T-helper 9 cell (primary cell): ENCODE data around the gene FBXW7.

Source experiments
- DNase-seq: peaks from one replicate; pipeline ENCODE4 v3.0.0-alpha.2; 2020

Gene FBXW7

DNA sequence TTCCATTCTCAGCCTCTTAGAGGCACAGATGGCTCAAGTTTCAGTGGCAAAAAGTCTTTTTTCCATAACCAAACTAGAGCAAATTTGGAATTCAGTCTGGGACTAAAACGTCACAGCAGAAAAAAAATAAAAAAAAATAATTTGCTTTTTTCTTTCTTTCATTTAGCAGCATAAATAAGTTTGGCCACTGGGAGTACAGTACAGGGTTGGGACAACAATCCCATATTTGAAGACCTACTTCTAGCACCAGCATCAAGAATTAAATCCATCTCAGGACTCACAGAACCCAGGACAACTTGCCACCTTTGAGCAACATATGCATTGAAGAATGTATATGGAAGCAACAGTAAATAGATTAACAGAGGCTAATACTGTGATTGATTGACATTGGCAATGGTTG lies 214.0 kb downstream of the FBXW7 start:
- no peak for DNase-seq

DNA sequence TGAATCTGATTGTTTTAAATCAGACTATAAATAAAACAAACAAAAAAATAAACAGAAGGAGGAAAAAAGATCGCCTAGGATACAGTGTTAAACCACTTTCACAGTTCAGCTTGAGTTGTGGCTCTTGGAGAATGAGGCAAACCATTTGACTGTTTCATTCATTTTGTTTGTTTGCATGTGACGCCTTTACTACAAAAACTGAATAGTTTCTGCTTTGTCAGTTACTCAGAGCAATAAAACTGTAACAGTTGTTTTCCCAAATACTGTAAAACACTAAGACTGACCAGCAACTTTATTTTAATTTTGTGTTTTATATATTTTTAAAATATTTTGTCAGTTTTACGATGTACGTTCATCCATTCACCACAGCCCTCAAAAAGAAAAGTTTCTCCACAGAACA lies 214.5 kb downstream of the FBXW7 start:
- no peak for DNase-seq

DNA sequence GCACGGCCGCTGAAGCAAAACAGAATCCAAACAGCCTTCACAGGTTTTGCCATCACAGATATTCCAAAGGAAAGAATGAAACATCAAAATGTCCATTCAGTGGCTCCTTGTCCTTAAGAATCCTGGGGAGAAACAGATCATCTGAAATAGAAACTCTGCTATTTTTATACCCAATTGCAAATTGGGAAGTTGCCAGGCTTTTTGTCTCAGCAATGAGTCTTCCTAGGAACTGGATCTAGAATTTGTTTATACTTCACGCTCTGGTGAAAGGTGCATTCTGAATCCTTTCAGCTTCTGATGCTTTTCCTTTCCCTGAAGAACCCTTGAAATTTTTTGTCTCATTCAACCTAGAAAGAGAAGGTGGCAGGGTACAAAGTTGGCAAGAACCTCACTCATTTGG lies 218.9 kb downstream of the FBXW7 start:
- DNase-seq, result no peak

DNA sequence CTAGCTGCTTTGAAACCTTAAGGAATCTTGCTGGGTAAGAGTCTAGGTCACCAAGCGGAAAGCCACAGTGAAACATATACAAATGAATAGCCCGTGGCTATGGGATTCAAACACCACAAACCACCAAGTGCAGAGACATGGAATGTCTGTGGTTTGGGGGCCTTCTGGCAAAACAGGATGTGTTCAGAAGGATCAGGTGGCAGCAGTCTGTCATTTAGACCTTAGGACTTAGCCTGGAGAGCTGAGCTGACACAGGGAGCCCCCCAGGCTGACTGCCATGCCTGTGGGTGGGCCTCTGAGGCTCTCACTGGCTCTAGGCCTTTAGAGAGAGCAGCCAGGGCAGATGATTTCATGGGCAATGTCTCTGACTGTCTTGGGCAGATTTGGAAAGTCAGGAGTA lies 225.6 kb downstream of the FBXW7 start:
- no peak for DNase-seq

DNA sequence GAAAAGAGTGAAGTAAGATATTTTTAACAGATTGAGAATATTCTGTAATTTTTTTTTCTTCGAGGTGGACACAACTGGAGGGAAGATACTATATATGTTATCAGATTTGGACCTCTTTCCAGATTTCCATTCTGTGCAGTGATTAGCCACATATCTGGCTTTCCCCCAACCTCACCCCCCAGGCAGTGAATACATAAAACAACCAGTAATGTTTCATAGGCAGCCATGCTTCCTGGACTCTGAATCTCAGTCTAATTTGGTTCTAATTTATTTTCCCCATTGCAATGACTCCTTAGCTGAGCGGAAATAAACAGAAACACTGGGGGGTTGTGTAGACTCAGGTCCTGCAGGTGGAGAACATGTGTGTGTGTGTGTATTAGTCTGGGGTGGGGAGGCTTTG lies 226.5 kb downstream of the FBXW7 start:
- DNase-seq, result no peak

DNA sequence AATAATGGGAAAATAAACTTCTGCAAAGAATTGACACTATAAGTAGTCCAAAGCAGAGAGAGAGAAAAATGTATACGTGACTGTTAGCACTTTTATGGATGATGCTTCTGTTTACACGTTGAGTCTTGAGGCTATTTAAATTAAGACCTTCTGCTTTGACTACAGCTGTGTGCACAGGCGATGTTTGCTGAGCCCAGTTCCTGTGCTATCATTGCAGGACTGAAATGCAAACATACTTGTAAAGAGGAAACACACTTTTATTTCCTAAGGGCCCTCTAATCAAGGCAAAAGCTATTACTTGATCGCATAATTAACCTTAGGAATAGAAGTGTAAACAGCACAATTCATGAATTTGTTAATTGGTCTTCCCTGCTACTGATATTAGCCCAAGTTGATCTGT lies 226.9 kb downstream of the FBXW7 start:
- DNase-seq, result no peak

DNA sequence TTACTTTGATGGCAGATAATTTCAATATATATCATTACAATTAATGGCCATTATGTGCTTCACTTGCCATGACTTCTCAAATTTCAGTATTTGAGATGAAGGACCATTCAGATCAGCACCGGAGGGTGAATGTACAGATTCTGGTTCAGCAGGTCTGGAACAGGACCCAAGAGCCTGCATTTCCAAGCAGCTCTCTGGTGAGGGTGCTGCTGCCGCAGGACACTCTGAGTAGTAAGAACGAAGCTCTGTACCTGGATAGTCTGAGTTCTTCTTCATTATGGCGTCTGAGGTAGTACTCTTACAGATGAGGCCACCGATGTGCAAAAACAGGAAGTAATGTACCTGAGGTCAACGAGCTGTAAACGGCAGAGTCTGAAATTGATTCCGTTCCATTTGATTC lies 228.2 kb downstream of the FBXW7 start:
- DNase-seq, result no peak

DNA sequence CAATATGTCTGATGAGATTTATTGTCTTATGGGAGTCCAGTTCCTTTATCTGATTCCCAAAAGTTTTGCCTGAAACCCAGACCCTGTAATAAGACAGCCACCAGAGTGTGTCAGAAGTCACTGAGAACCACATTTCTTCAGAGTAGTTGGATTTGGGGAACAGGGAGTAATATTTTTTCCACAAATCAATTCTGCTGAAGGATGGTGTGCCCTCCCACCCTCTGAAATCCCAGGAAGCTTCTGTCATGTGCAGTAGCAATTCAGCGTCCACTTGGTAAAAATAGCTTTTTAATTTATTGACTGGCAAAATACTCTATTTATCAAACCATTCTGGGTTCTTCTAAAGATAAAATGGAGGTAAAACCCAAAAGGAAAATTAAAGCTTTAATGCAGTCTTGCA lies 229.4 kb downstream of the FBXW7 start:
- no peak for DNase-seq

DNA sequence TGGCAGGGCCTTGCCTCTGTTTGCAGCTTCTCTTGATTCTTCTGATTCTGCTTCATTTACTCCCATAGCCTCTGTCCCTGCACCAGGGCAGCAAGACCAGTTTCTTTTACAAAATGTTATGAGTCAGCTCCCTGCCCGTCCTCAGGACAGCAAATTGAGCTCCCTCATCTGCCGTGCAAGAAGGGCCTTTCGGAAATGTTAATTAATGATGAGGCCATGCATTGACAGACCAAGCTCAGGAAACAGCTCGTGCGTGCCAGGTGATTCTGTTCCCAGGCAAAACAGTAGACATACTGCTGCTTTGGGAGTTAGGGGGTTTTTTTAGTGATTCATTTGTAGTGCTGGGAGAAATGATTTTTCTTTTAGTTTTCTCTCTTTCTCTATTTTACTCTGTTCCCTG lies 231.7 kb downstream of the FBXW7 start:
- no peak for DNase-seq

DNA sequence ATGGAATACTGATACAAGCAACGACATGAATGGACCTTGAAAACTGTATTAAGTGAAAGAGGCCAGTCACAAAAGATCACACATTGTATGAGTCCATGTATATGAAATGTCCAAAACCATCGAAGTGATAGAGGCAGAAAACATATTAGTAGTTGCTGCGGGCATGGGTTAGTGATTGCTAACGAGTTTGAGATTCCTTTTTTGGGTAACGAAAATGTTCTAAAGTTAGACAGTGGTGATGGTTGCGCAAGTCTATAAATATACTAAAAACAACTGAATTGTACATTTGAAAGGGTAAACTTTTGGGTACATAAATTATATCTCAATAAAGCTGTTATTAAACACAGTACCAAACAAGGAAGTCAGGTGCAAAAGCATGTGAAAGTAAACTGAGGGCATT lies 234.5 kb downstream of the FBXW7 start:
- no peak for DNase-seq

DNA sequence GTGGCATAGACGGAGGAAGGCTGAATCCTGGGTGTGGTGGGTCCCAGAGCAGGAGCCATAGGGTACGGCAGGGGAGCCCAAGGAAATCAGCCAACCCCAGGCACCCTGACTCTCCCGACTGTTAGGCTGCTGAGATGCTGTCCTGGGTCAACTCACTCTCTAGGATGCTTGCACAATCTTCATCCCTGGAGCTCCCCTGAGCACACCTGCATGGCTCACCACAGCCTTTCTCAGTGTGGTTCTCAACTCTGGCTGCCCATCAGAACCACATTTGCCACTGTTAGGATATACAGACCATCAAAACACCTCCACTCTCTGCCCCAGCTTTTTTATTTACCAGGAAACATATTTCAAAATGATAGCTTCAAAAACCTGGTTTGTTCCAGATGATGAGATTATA lies 236.3 kb downstream of the FBXW7 start:
- DNase-seq, result no peak

DNA sequence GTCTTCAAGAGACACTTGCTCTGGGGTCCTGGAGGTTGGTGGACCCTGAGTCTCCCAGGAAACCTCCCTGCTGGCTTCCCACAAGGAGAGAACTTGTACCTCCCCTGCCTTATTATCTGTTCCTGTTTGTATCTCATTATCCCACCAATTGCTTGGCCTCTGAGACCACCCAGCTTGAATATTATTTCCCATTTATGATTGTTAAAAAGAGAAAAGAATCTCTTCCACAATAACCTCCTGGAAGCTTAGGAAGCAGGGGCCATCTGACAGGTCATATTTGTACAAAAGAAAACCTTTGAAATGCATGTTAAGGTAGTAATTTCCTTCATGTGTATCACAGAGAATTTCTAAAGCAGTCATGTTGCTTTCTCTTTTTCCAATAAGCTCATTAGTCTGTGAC lies 239.5 kb downstream of the FBXW7 start:
- no peak for DNase-seq

DNA sequence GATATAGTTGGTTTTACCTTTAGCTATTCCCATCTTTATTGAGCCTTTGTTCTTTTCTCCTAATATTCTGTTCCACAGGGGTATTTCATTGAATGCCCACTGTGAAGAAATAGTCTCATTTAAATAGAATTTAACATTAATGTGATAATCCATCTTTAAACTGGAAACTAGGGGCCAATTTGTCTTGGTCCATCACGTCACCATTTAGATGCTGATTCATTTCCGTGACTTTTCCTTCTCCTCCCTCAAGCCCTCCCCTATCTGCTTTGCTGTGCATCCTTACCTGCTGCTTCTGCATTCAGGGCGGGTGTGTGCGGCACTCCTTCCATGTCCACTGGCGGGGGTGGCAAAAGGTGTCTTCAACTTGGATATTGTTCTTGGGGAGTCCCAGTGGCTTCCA lies 241.1 kb downstream of the FBXW7 start:
- DNase-seq, result no peak

DNA sequence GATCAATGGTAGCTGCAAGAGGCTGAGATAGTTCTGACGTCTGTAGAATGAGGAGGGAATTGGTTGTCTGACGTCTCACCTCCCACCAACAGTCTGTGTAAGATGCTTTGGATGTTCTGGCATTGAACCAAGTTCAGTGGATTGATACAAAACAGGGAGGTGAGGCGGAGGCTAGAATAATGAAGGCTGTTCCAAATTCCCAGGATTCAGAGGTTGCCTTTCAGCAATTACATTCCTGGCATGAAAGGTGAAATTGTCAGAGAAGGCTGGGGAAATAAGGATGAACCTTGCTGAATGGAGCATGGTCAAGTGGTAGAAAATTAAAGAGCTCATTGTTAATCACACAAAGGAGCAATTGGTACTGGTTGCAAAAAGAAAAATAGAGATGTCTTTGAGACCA lies 241.6 kb downstream of the FBXW7 start:
- no peak for DNase-seq

DNA sequence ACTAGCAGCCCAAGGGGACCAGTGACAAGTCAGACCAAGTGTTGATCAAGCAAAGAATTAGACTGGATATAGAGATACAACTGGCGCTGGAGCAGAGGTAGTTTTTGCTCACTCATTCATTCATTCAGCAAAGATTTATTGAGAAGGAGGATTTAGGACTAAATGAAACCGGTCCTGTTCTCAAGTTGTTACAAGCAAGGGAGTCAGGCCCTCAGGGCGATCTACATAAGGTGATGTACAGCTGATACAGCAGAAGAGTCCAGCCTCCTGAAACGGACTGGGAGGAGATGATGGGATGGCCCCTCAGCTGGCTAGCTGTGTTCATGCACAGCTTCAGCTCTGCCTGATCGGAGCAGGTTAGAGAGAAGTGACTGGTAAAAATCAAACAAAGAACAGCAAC lies 242.4 kb downstream of the FBXW7 start:
- DNase-seq, result no peak

DNA sequence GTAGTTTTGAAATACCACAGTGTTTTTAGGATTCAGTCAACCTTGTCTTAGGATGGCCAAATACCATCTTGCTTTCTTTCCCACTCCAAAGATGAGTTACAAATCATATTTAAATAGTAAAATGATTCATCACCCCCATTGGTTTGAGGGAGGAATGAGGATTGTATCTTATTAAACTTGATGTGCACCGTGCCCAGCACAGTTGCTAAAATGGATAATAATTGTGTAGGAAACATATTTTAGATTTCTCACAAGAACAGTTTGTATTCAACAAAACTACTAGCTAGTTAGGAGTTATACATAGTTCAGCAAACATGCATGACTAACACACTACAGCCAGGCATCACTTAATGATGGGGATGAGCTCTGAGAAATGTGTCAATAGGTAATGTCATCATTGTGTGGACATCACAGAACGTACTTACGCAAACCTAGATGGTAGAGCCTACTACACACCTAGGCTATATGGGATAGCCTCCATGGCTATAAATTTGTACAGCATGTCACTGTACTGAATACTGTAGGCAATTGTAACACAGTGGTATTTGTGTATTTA lies 245.4 kb downstream of the FBXW7 start:
- DNase-seq, result no peak

DNA sequence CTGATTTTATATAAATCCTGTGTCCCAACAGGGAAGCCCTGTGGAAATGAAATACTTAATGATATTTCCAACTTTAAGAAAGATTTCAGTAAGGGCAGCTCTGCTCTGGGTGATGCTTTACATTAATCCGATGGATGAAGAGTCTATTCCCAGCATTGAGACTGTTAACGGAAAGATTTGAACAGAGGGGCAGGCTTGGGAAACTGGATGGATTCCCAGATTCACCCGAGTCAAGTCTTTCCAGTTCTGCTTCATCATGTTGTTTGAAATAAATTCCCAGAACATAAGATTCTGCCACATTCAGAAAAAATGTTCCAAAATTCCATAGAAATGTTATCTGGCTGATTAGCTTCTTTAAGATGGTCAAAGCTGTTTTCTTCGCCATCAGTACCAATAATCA lies 246.0 kb downstream of the FBXW7 start:
- no peak for DNase-seq

DNA sequence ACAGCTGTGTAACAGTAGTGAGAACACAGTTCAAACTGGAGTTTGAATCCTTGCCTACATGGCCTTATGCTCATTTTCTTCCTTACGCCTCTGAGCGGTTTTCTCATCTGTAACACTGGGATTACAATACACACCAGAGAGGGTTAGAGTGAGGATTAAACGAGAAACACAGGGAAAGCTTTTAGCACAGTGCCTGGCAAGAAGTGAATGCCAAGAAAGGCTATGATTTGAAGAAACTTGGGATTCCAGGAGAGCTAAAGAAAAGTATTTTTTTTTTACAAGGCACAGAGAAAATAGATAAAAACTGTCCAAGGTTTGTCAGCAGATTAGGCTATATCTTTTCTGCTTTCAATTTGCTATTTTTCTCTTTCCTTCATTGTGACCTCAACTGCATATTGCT lies 246.4 kb downstream of the FBXW7 start:
- no peak for DNase-seq

DNA sequence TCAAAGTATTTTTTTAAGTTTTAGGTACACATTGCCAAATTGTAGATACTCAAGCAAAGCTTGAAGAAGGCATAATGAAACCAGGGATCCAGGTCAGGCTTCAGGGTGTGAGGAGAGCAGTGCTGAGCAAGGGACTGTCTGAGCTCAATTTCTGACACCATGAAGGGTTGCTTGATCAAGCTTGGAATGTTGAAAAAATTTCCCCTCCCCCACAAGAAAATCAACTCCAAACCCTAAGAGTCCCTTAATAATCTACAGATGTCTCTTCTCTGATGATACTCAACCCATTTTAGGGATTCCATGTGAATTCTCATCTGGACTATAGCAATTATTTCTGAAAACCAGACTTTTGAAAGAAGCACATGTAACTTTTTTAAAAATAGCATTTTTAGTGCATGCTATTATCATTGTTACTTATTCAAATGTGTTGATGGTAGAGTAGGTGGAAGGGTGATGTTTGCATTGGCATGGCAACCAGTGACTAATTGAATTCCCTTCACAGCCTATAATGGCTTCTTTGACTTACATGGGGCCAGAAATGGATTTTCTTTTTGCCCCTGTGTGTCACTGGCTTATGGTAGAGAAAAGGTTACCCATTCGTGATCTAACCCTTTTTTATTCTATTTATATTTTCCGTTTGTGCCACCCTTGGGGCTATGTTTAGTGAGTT lies 252.0 kb downstream of the FBXW7 start:
- no peak for DNase-seq

DNA sequence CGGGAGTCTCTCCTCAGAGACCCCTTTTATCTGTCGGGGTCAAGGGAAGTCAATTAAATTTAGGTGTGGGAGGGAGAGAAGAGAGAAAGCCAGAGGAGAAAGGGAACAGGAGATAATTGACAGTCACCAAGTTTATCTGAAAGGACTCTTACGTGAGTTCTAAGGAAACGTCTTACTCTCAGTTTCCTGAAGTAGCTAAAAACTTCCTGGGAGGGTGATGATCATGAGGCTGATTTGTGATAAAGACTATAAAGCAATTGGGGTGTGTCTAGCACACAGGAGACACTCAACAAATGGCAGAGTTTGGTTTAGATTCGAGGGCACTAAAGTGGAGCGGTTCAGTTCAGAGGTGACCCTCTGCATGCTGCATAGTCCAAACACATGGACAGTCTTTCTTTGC lies 254.1 kb downstream of the FBXW7 start:
- no peak for DNase-seq

DNA sequence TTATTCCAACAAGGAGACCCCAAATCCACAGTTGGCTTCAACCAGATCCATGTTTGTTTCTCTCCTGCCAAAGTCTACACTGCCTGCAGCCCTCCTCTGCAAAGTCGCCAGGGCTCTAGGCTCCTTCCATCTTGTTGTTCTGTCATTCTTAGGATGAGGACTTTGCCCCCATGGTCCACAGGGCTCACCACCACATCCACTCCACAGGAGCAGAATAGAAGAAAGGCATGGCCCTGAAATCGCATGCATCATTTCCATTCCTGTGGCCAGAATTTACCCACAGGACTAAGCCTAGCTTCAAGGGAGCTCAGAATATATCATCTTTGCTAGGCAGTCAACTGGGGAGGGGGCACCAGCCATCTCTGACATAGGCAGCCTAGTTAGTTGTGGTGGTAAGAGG lies 254.7 kb downstream of the FBXW7 start:
- no peak for DNase-seq

DNA sequence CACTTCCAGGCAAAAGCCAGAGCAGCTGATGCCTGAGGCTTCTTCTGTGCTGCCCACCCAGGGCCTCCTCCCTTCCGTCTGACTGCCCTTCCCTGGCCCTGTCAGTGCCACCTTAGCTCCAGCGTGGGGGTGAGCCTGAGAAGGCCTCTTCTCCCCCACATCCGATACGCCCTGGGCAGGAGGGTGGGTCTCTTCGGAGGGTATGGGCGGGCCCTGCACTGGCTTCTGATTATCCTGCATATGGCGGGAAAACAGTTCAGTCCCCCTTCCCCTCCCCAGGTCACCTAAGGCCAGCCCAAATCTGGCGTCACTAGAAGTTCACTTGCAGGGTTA lies 256.7 kb downstream of the FBXW7 start:
- DNase-seq, result no peak

DNA sequence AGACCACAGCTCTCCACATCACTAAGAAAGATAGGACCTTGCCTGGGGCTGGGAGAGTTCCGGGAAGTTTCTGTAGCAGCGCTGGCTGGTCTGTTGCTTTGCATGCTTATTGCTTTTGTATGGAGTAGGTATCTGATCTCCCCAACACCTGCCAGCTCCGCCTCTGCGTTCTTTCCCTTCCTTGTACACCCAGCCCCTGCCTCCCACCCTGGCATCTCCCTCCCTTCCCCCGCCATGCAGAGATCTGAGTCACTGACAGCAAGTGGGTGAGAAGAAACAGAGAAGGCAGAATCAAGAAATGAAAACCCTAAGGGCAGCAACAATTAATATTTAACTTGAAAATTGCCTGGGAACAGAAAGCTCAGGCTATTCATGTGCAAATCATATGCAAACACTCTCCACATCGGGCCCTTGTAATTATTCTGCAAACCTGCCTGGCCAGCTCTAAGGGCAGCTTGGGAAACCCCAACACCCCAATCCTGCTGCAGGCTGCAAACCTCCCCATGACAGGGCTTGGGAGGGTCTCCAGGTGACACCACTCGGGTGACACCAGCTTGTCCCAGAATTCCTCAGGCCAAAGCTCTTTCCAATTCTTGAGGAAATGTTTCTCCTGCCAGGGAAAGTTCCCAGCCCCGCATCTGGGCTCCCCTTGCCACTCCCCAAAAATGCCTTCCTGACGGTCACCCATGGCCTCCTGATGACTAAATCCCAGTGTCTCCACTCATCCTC lies 257.2 kb downstream of the FBXW7 start:
- DNase-seq, result no peak

DNA sequence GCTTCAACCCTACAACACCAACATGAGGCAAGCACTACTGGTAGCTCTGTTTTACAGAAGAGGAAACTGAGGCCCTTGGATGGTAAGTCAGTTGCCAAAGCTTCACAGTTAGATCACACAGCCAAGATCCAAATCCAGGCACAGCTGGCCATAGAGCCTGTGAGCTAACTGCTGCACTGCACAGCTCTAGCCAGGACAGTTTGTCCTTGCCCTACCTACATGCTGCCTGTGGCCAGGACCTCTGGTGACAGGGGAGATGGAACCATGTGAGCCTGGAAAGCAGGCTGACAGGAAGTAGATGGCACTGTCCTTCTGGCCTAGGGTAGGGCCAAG lies 257.8 kb downstream of the FBXW7 start:
- no peak for DNase-seq

DNA sequence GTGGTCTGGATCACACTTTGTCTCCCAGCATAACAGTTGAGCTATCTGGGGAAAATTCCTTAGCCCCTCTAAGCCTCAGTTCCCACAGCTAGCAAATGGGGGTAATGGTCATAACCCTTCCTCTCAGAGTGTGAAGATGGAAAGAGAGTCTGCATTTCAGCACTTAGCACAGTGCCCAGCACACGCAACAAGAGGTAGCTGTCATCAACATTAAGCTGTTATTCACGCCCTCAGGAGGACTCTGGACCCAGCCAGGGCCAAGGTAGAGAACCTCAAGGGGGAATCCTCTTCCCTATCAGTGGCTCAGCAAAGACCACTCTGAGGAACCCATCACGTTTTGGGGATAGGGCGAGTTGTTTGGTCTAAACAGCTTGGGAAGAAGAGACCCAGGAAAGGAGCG lies 258.6 kb downstream of the FBXW7 start:
- no peak for DNase-seq
